ENCODE results near the gene ADSL.
"Not testable (repeated sequence)": the region's sequence is repeated elsewhere in the genome, so short reads cannot be mapped to it uniquely, and the experiment has no call there.

ADSL gene

GRCh38 chr22:40346185-40347118, at the start of gene ADSL:
Gene ADSL, plus strand, starts transcription at chr22:40346500. Its CDS starts 59 bp downstream, at chr22:40346559.
- peak within 1 kb of the TSS; percentile 97 for H3K4me3 ChIP-seq (ENCODE audit: low read depth, low read length)

- H3K4me3 ChIP-seq (ENCODE audit: low read depth, low read length), result no peak overlapping the region
Measured at GRCh38 chr22:40300316-40300715, 46.0 kb upstream of the ADSL start.

GRCh38 chr22:40300884-40301672, 45.2 kb upstream of the ADSL start:
- H3K4me3 ChIP-seq (ENCODE audit: low read depth, low read length), result no peak overlapping the region

GRCh38 chr22:40302149-40302548, 44.2 kb upstream of the ADSL start:
- no peak overlapping the region for H3K4me3 ChIP-seq (ENCODE audit: low read depth, low read length)

- H3K4me3 ChIP-seq (ENCODE audit: low read depth, low read length), result no peak overlapping the region
Measured at GRCh38 chr22:40305625-40306024, 40.7 kb upstream of the ADSL start.

GRCh38 chr22:40308999-40309573, 37.2 kb upstream of the ADSL start:
- H3K4me3 ChIP-seq (ENCODE audit: low read depth, low read length), result no peak overlapping the region

- no peak overlapping the region for H3K4me3 ChIP-seq (ENCODE audit: low read depth, low read length)
Measured at GRCh38 chr22:40309631-40310030, 36.7 kb upstream of the ADSL start.

- no peak overlapping the region for H3K4me3 ChIP-seq (ENCODE audit: low read depth, low read length)
Measured at GRCh38 chr22:40310081-40310767, 36.1 kb upstream of the ADSL start.

- no peak overlapping the region for H3K4me3 ChIP-seq (ENCODE audit: low read depth, low read length)
Measured at GRCh38 chr22:40310768-40311120, 35.6 kb upstream of the ADSL start.

- H3K4me3 ChIP-seq (ENCODE audit: low read depth, low read length), result not testable (repeated sequence)
Measured at GRCh38 chr22:40311646-40312045, 34.7 kb upstream of the ADSL start.

- H3K4me3 ChIP-seq (ENCODE audit: low read depth, low read length), result no peak overlapping the region
Measured at GRCh38 chr22:40312050-40312449, 34.2 kb upstream of the ADSL start.

GRCh38 chr22:40313007-40313406, 33.3 kb upstream of the ADSL start:
- H3K4me3 ChIP-seq (ENCODE audit: low read depth, low read length), result no peak overlapping the region

- no peak overlapping the region for H3K4me3 ChIP-seq (ENCODE audit: low read depth, low read length)
Measured at GRCh38 chr22:40314041-40314440, 32.3 kb upstream of the ADSL start.

GRCh38 chr22:40320687-40321086, 25.6 kb upstream of the ADSL start:
- H3K4me3 ChIP-seq (ENCODE audit: low read depth, low read length), result no peak overlapping the region

- no peak overlapping the region for H3K4me3 ChIP-seq (ENCODE audit: low read depth, low read length)
Measured at GRCh38 chr22:40322021-40322420, 24.3 kb upstream of the ADSL start.

- no peak overlapping the region for H3K4me3 ChIP-seq (ENCODE audit: low read depth, low read length)
Measured at GRCh38 chr22:40322818-40323447, 23.4 kb upstream of the ADSL start.

- no peak overlapping the region for H3K4me3 ChIP-seq (ENCODE audit: low read depth, low read length)
Measured at GRCh38 chr22:40323681-40324171, 22.6 kb upstream of the ADSL start.

- no peak overlapping the region for H3K4me3 ChIP-seq (ENCODE audit: low read depth, low read length)
Measured at GRCh38 chr22:40324468-40325305, 21.6 kb upstream of the ADSL start.

GRCh38 chr22:40325315-40325714, 21.0 kb upstream of the ADSL start:
- H3K4me3 ChIP-seq (ENCODE audit: low read depth, low read length), result no peak overlapping the region

Data from iPS-11a (cell line).